ENCODE measurements around the gene FEZ2. TPM values are rescaled to one million over a fixed set of nuclear protein-coding genes. Genes with fewer than 3 reads are reported as not detected.

The FEZ2 gene
- total and polyA plus RNA-seq, 12 donors = 13.9 to 103 (median 63.5) TPM

GRCh38 chr2:36620321-36620720 is 22.4 kb upstream of the FEZ2 start:
- peaks cover 0 to 6% (median 0%) of the 10 kb centered on the region in 3 donors for H3K9me3 ChIP-seq (replicated peaks in 1 of 3)
- no peaks in the 10 kb centered on the region for H3K4me1 ChIP-seq (replicated peaks in 1 of 2)
- no peak overlapping the region for H3K27ac ChIP-seq
- H3K27me3 ChIP-seq = no peaks in the 10 kb centered on the region
- WGBS, 4 donors = 93 to 100% (median 93%) methylated on average over 2 of the region's 2 CpGs
- TF ChIP-seq, protein P1, sequence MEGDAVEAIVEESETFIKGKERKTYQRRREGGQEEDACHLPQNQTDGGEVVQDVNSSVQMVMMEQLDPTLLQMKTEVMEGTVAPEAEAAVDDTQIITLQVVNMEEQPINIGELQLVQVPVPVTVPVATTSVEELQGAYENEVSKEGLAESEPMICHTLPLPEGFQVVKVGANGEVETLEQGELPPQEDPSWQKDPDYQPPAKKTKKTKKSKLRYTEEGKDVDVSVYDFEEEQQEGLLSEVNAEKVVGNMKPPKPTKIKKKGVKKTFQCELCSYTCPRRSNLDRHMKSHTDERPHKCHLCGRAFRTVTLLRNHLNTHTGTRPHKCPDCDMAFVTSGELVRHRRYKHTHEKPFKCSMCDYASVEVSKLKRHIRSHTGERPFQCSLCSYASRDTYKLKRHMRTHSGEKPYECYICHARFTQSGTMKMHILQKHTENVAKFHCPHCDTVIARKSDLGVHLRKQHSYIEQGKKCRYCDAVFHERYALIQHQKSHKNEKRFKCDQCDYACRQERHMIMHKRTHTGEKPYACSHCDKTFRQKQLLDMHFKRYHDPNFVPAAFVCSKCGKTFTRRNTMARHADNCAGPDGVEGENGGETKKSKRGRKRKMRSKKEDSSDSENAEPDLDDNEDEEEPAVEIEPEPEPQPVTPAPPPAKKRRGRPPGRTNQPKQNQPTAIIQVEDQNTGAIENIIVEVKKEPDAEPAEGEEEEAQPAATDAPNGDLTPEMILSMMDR (IDR thresholded peaks at IDR 0.05) = no peak
- TF ChIP-seq POLR2A (IDR thresholded peaks at IDR 0.05) = no peak
- H3K36me3 ChIP-seq (replicated peaks in 1 of 2) = no peaks in the 10 kb centered on the region
- intact Hi-C loops (cut with DNase I) = no loop called here
- no peak for DNase-seq
- H3K4me3 ChIP-seq = no peak overlapping the region

- H3K4me3 ChIP-seq = no peak overlapping the region
- no peak overlapping the region for H3K27ac ChIP-seq
- H3K27me3 ChIP-seq = no peaks in the 10 kb centered on the region
- WGBS, 4 donors = 38 to 55% (median 43%) methylated on average over 1 of the region's 1 CpG
- no peaks in the 10 kb centered on the region for H3K9me3 ChIP-seq (replicated peaks in 1 of 3)
- H3K36me3 ChIP-seq (replicated peaks in 1 of 2) = no peaks in the 10 kb centered on the region
- intact Hi-C loops (cut with DNase I) = no loop called here
- peak in 3 of 7 donors; percentile 26 to 34 (median 27) for DNase-seq
- H3K4me1 ChIP-seq (replicated peaks in 1 of 2) = no peaks in the 10 kb centered on the region
- TF ChIP-seq, protein P1 (IDR thresholded peaks at IDR 0.05) = no peak
- no peak for TF ChIP-seq POLR2A (IDR thresholded peaks at IDR 0.05)
Observed at GRCh38 chr2:36618381-36618780, 20.4 kb upstream of the FEZ2 start.

DNA sequence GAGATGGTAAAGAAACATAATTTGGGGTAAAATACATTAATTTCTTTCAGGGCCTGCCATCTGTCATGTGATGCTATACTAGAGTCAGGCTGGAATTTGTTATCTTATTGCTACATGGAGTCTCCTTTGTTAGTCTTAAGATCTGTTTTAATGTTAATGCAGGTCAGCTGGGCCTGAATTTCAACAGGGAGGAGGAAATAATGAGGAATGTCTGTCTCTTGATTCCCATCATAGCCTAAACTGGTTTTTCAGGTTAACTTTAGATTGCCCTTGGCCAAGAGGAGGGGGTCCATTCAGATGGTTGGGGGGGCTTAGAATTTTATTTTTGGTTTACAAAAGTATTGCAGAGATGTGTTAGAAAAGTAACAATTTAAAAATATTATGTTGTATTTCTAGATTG is 19.0 kb upstream of the FEZ2 start:
- no peak for DNase-seq
- H3K36me3 ChIP-seq (replicated peaks in 1 of 2) = no peaks in the 10 kb centered on the region
- intact Hi-C loops (cut with DNase I) = no loop called here
- H3K4me3 ChIP-seq = no peak overlapping the region
- no peak overlapping the region for H3K27ac ChIP-seq
- no peaks in the 10 kb centered on the region for H3K9me3 ChIP-seq (replicated peaks in 1 of 3)
- TF ChIP-seq, protein P1 (IDR thresholded peaks at IDR 0.05) = no peak
- no peak for TF ChIP-seq POLR2A (IDR thresholded peaks at IDR 0.05)
- no peaks in the 10 kb centered on the region for H3K4me1 ChIP-seq (replicated peaks in 1 of 2)
- no peaks in the 10 kb centered on the region for H3K27me3 ChIP-seq

DNA sequence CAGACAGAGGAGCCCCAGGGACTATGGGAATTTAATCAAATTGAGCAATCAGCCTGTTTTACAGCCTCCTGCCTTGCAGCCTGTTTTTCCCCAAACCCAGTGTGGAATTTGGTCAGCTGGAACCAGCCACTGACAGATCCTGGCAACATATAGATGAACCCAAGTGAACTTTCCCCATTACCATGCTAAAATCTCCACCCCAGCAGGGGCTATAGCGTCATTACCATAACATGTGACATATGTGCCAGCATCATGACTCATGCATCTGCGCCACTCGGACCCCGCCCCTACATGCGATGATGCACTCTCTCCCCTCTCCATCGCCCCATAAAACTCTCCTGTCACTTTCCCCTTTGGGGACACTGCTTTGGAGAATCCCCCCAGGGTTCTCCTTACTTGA is 17.3 kb upstream of the FEZ2 start:
- intact Hi-C loops (cut with DNase I) = no loop called here

More for the DNA sequence above, 17.3 kb upstream of the FEZ2 start:
- Histone ChIP-seq H3K27me3 (no peaks in the 10 kb centered on the region), H3K27ac (no peak overlapping the region), H3K4me1 (replicated peaks in 1 of 2) (no peaks in the 10 kb centered on the region), H3K36me3 (replicated peaks in 1 of 2) (no peaks in the 10 kb centered on the region), H3K4me3 (no peak overlapping the region), H3K9me3 (replicated peaks in 1 of 3) (no peaks in the 10 kb centered on the region)
- DNase-seq = no peak
- TF ChIP-seq, protein P1 (IDR thresholded peaks at IDR 0.05) = no peak
- TF ChIP-seq POLR2A (IDR thresholded peaks at IDR 0.05) = no peak
- 84 to 91% (median 86%) methylated on average over 6 of the region's 6 CpGs for WGBS, 4 donors

Measured in adrenal gland (tissue), 12 donors.